ENCODE measurements around the gene FSTL1.

Gene FSTL1

DNA sequence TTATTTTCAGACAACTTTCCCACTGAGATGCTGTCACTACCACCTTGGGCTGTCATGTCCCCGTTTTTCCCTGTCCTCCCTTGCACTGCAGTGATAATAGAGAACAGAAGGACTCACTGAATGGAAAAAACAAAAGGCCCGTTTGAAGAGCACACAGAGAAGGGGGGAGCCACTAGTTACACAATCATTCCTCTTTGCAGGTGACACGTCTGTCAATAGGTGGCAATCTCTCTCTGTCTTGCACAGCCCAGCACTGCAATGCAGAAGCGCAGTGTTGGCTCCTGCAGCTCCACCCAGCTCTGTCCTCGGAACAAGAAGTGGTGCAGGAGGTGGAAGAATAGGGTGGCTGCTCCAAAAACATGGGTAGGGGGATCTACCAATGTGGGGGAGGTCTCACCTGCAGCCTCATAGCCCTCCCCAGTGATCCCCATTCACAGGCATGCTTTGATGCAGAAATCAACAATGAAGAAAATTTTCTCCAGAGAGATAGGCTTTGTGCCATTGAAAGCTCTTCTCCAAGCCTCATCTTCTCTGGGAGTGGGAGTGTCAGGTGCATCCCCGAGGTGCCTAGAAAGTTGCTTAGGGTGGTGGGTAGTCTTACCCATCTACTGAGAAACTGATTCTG lies 31.8 kb downstream of the FSTL1 start:
- DNase-seq (ENCODE audit: low spot score): peak; percentile 41

GRCh38 chr3:120418446-120418845 lies 32.3 kb downstream of the FSTL1 start:
- H3K9me3 ChIP-seq (replicated peaks in 1 of 2; ENCODE audit: control insufficient read depth in 2 of 2, insufficient read depth in 1 of 2, low read depth in 1 of 2, low read length in 2 of 2): no peaks in the 10 kb centered on the region
- no peak overlapping the region for H2BK120ac ChIP-seq (ENCODE audit: low read depth, low read length)
- H2BK12ac ChIP-seq (ENCODE audit: low read length): no peak overlapping the region
- H3K79me1 ChIP-seq (ENCODE audit: low read depth, low read length): no peaks in the 10 kb centered on the region
- no peak overlapping the region for H3K4me2 ChIP-seq (ENCODE audit: insufficient read depth, low read length, poor library complexity, severe bottlenecking)
- H3K27me3 ChIP-seq (ENCODE audit: control insufficient read depth in 3 of 3, insufficient read depth in 3 of 3, low read depth in 1 of 3, low read length in 3 of 3): no peaks in the 10 kb centered on the region
- H3K27ac ChIP-seq (replicated peaks; ENCODE audit: low read length): peak overlapping the region; percentile 23
- no peak overlapping the region for H2AK5ac ChIP-seq (ENCODE audit: low read depth, low read length)
- H2BK5ac ChIP-seq (ENCODE audit: low read length): no peak overlapping the region
- H3K4ac ChIP-seq (ENCODE audit: low read length): no peak overlapping the region
- H4K91ac ChIP-seq (ENCODE audit: low read depth, low read length, poor library complexity): no peak overlapping the region
- no peak overlapping the region for H2BK15ac ChIP-seq (ENCODE audit: low read length)
- no peak overlapping the region for H3K18ac ChIP-seq (ENCODE audit: low read length)
- no peak overlapping the region for H3K9ac ChIP-seq (ENCODE audit: low read depth, low read length, poor library complexity)
- 100% methylated on average over 1 to 2 of the region's 7 CpGs for WGBS, 2 donors (ENCODE audit: extremely low coverage in 2 of 2, insufficient read length in 2 of 2, insufficient replicate concordance in 1 of 2)
- H4K8ac ChIP-seq (ENCODE audit: low read depth, low read length): no peak overlapping the region
- peaks cover 19 to 24% of the 10 kb centered on the region in 2 donors for H3K4me1 ChIP-seq (ENCODE audit: control insufficient read depth in 2 of 2, insufficient read depth in 1 of 2, low read depth in 1 of 2, low read length in 2 of 2)
- H2AFZ ChIP-seq (ENCODE audit: low read length): peak overlapping the region; percentile 48
- H3K14ac ChIP-seq (ENCODE audit: low read length): no peak overlapping the region
- H3K23ac ChIP-seq (ENCODE audit: low read depth, low read length, poor library complexity): no peak overlapping the region
- no peak for DNase-seq (ENCODE audit: low spot score)
- no peak overlapping the region for H3K4me3 ChIP-seq (ENCODE audit: low read length in 2 of 2)
- peaks cover 4 to 12% of the 10 kb centered on the region in 2 donors for H3K36me3 ChIP-seq (replicated peaks in 1 of 2; ENCODE audit: control insufficient read depth in 2 of 2, insufficient read depth in 2 of 2, low read length in 2 of 2)

More for the DNA sequence above, 31.8 kb downstream of the FSTL1 start:
- H3K4me3 ChIP-seq (ENCODE audit: low read length in 2 of 2): no peak overlapping the region
- H4K8ac ChIP-seq (ENCODE audit: low read depth, low read length): no peak overlapping the region
- no peaks in the 10 kb centered on the region for H3K9me3 ChIP-seq (replicated peaks in 1 of 2; ENCODE audit: control insufficient read depth in 2 of 2, insufficient read depth in 1 of 2, low read depth in 1 of 2, low read length in 2 of 2)
- H3K4ac ChIP-seq (ENCODE audit: low read length): no peak overlapping the region
- no peak overlapping the region for H2BK120ac ChIP-seq (ENCODE audit: low read depth, low read length)
- no peak overlapping the region for H3K23ac ChIP-seq (ENCODE audit: low read depth, low read length, poor library complexity)
- no peak overlapping the region for H2BK15ac ChIP-seq (ENCODE audit: low read length)
- H3K4me2 ChIP-seq (ENCODE audit: insufficient read depth, low read length, poor library complexity, severe bottlenecking): no peak overlapping the region
- H3K18ac ChIP-seq (ENCODE audit: low read length): no peak overlapping the region
- no peak overlapping the region for H2BK5ac ChIP-seq (ENCODE audit: low read length)
- no peak overlapping the region for H4K91ac ChIP-seq (ENCODE audit: low read depth, low read length, poor library complexity)
- peak overlapping the region; percentile 48 for H2AFZ ChIP-seq (ENCODE audit: low read length)
- no peak overlapping the region for H3K9ac ChIP-seq (ENCODE audit: low read depth, low read length, poor library complexity)
- peak overlapping the region; percentile 23 for H3K27ac ChIP-seq (replicated peaks; ENCODE audit: low read length)
- no peak overlapping the region for H2BK12ac ChIP-seq (ENCODE audit: low read length)
- H3K36me3 ChIP-seq (replicated peaks in 1 of 2; ENCODE audit: control insufficient read depth in 2 of 2, insufficient read depth in 2 of 2, low read length in 2 of 2): peaks cover 4 to 12% of the 10 kb centered on the region in 2 donors
- H3K79me1 ChIP-seq (ENCODE audit: low read depth, low read length): no peaks in the 10 kb centered on the region
- no CpG with 5 or more reads among the region's 6 CpGs for WGBS, 2 donors (ENCODE audit: extremely low coverage in 2 of 2, insufficient read length in 2 of 2, insufficient replicate concordance in 1 of 2)
- peaks cover 19 to 24% of the 10 kb centered on the region in 2 donors for H3K4me1 ChIP-seq (ENCODE audit: control insufficient read depth in 2 of 2, insufficient read depth in 1 of 2, low read depth in 1 of 2, low read length in 2 of 2)
- no peaks in the 10 kb centered on the region for H3K27me3 ChIP-seq (ENCODE audit: control insufficient read depth in 3 of 3, insufficient read depth in 3 of 3, low read depth in 1 of 3, low read length in 3 of 3)
- H2AK5ac ChIP-seq (ENCODE audit: low read depth, low read length): no peak overlapping the region
- H3K14ac ChIP-seq (ENCODE audit: low read length): no peak overlapping the region

DNA sequence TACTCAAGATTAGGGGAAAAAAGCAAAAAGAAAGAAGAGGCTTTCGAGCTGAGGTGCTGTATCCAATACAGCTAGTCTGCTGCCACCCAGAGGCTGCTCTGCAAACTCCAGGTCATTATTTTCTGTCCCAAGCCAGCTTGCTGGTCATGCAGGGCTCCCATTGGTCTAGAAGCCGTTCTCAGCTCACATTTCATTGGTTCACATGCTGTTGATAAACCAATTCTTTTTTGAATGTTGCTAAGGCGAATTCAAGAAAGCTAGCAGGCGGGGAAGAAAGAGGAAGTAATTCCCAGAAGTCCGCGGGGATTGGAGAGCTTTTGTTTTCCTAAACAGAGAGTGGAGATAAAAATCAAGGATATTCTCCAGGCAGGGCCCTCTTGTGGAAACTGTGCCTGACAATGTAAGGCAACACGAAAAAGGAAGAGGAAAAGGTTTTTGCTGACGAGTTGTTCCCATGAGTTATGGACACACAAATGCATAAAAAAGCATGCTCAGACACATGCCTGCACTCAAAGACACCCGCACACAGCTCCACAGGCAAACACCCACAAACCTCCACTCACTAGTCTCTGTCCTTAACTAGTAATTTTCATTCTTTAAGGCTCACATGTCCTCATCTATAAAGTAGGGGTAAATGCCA lies 33.4 kb downstream of the FSTL1 start:
- H4K91ac ChIP-seq (ENCODE audit: low read depth, low read length, poor library complexity): no peak overlapping the region
- H3K79me1 ChIP-seq (ENCODE audit: low read depth, low read length): no peaks in the 10 kb centered on the region
- no peak overlapping the region for H2BK120ac ChIP-seq (ENCODE audit: low read depth, low read length)
- peak overlapping the region; percentile 82 for H3K27ac ChIP-seq (replicated peaks; ENCODE audit: low read length)
- no peak overlapping the region for H2BK15ac ChIP-seq (ENCODE audit: low read length)
- peak overlapping the region in 1 of 2 donors; percentile 29 for H3K4me3 ChIP-seq (ENCODE audit: low read length in 2 of 2)
- WGBS, 2 donors (ENCODE audit: extremely low coverage in 2 of 2, insufficient read length in 2 of 2, insufficient replicate concordance in 1 of 2): no CpG with 5 or more reads among the region's 9 CpGs
- peaks cover 0 to 2% of the 10 kb centered on the region in 2 donors for H3K9me3 ChIP-seq (replicated peaks in 1 of 2; ENCODE audit: control insufficient read depth in 2 of 2, insufficient read depth in 1 of 2, low read depth in 1 of 2, low read length in 2 of 2)
- H3K23ac ChIP-seq (ENCODE audit: low read depth, low read length, poor library complexity): no peak overlapping the region
- H2AFZ ChIP-seq (ENCODE audit: low read length): peak overlapping the region; percentile 82
- peaks cover 8 to 17% of the 10 kb centered on the region in 2 donors for H3K36me3 ChIP-seq (replicated peaks in 1 of 2; ENCODE audit: control insufficient read depth in 2 of 2, insufficient read depth in 2 of 2, low read length in 2 of 2)
- H2BK12ac ChIP-seq (ENCODE audit: low read length): no peak overlapping the region
- H3K4me1 ChIP-seq (ENCODE audit: control insufficient read depth in 2 of 2, insufficient read depth in 1 of 2, low read depth in 1 of 2, low read length in 2 of 2): peaks cover 19 to 24% of the 10 kb centered on the region in 2 donors
- H4K8ac ChIP-seq (ENCODE audit: low read depth, low read length): no peak overlapping the region
- peak overlapping the region; percentile 19 for H3K4me2 ChIP-seq (ENCODE audit: insufficient read depth, low read length, poor library complexity, severe bottlenecking)
- H3K27me3 ChIP-seq (ENCODE audit: control insufficient read depth in 3 of 3, insufficient read depth in 3 of 3, low read depth in 1 of 3, low read length in 3 of 3): no peaks in the 10 kb centered on the region
- H2BK5ac ChIP-seq (ENCODE audit: low read length): no peak overlapping the region
- DNase-seq (ENCODE audit: low spot score): peak; percentile 89
- no peak overlapping the region for H3K14ac ChIP-seq (ENCODE audit: low read length)
- H2AK5ac ChIP-seq (ENCODE audit: low read depth, low read length): no peak overlapping the region
- no peak overlapping the region for H3K4ac ChIP-seq (ENCODE audit: low read length)
- no peak overlapping the region for H3K9ac ChIP-seq (ENCODE audit: low read depth, low read length, poor library complexity)
- no peak overlapping the region for H3K18ac ChIP-seq (ENCODE audit: low read length)

GRCh38 chr3:120416868-120417267 lies 33.9 kb downstream of the FSTL1 start:
- no peak for DNase-seq (ENCODE audit: low spot score)
- Histone ChIP-seq H2AFZ (ENCODE audit: low read length) (peak overlapping the region; percentile 82), H3K18ac (ENCODE audit: low read length) (peak overlapping the region; percentile 32), H4K91ac (ENCODE audit: low read depth, low read length, poor library complexity) (no peak overlapping the region), H3K4me1 (ENCODE audit: control insufficient read depth in 2 of 2, insufficient read depth in 1 of 2, low read depth in 1 of 2, low read length in 2 of 2) (peaks cover 19 to 23% of the 10 kb centered on the region in 2 donors), H2BK5ac (ENCODE audit: low read length) (no peak overlapping the region), H3K14ac (ENCODE audit: low read length) (no peak overlapping the region), H2AK5ac (ENCODE audit: low read depth, low read length) (no peak overlapping the region), H3K4ac (ENCODE audit: low read length) (no peak overlapping the region), H2BK15ac (ENCODE audit: low read length) (no peak overlapping the region), H4K8ac (ENCODE audit: low read depth, low read length) (peak overlapping the region; percentile 26), H3K36me3 (replicated peaks in 1 of 2; ENCODE audit: control insufficient read depth in 2 of 2, insufficient read depth in 2 of 2, low read length in 2 of 2) (peaks cover 11 to 22% of the 10 kb centered on the region in 2 donors), H3K4me3 (ENCODE audit: low read length in 2 of 2) (peak overlapping the region in 1 of 2 donors; percentile 16), H3K9me3 (replicated peaks in 1 of 2; ENCODE audit: control insufficient read depth in 2 of 2, insufficient read depth in 1 of 2, low read depth in 1 of 2, low read length in 2 of 2) (peaks cover 0 to 2% of the 10 kb centered on the region in 2 donors), H3K79me1 (ENCODE audit: low read depth, low read length) (no peaks in the 10 kb centered on the region), H3K23ac (ENCODE audit: low read depth, low read length, poor library complexity) (no peak overlapping the region), H2BK12ac (ENCODE audit: low read length) (no peak overlapping the region), H3K27me3 (ENCODE audit: control insufficient read depth in 3 of 3, insufficient read depth in 3 of 3, low read depth in 1 of 3, low read length in 3 of 3) (no peaks in the 10 kb centered on the region), H3K4me2 (ENCODE audit: insufficient read depth, low read length, poor library complexity, severe bottlenecking) (no peak overlapping the region), H3K27ac (replicated peaks; ENCODE audit: low read length) (peak overlapping the region; percentile 30), H2BK120ac (ENCODE audit: low read depth, low read length) (no peak overlapping the region), H3K9ac (ENCODE audit: low read depth, low read length, poor library complexity) (peak overlapping the region; percentile 26)
- WGBS, 2 donors (ENCODE audit: extremely low coverage in 2 of 2, insufficient read length in 2 of 2, insufficient replicate concordance in 1 of 2): no CpG with 5 or more reads among the region's 2 CpGs
